Measurements from ENCODE around the gene TRIM72.
A peak's percentile ranks its signal among the peaks of the same experiment; 100 is the strongest.
"Not testable (repeated sequence)": the region's sequence is repeated elsewhere in the genome, so short reads cannot be mapped to it uniquely, and the experiment has no call there.

The TRIM72 gene

DNA sequence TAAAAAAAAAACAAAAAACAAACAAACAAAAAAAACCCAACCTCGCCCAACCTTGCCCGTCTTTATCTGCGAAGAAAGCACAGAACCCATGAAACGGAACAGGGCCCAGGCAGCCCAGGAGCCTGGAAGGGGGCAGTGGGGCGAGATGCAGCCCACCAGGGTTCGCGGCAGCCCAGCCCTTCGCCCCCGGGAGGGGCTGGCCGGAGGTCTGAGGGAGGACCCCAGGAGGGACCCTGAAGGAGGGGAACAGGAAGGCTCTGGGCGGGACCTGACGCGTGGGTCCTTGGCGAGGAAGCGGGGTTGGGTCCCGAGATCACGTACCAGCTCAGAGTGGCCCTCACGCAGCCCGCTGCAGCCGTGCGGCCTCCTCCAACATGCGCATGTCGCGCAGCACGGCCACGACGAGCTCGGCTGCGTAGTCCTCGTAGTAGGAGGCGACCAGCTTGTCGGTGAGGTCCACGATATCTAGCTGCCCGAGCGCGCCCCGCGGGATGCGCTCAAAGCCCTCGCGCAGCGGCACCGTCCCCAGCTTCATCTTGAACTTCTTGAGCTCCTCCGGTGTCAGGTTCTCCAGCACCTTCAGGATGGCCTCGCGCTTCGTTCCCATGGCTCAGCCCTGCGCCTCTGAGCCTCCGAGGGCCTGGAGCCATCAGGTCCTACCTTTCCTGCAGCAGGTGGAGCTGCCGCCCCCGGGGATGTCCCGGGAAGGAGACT is 2.7 kb downstream of the TRIM72 start, which contains the start of gene PYDC1:
TSS of gene PYDC1 (minus strand) at position 714 of the 714 bp plus-strand sequence. CDS start at position 607, 107 bp downstream.
- ATAC-seq (no peak), DNase-seq (no peak)
- peak within 1 kb of the TSS; percentile 69 for H3K4me3 Mint-ChIP-seq
- H3K36me3 Mint-ChIP-seq (ENCODE audit: low read depth): no peaks in the 10 kb centered on the region
- no peaks in the 10 kb centered on the region for H3K9me3 Mint-ChIP-seq
- no peak within 1 kb of the TSS for H3K27ac Mint-ChIP-seq
- H3K27me3 Mint-ChIP-seq: peaks cover 58% of the 10 kb centered on the region
- H3K4me1 Mint-ChIP-seq: peaks cover 19% of the 10 kb centered on the region

DNA sequence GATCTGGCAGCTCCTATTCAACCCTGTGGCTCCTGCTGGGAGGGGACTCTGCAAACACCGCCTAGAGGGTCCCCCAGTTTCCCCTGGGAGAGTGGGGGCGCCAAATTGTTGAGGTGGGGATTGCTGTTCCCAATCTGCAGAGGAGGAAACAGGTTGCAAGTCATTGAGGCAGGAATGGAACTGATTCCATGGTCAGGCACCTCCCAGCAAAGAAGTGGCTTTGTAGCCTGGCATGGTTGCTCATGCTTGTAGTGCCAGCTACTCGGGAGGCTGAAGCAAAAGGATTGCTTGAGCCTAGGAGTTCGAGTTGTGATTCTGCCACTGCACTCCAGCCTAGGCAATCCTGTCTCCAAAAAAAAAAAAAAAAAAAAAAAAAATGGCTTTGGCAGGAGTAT is 3.2 kb downstream of the TRIM72 start:
- H3K27ac Mint-ChIP-seq: no peak overlapping the region
- ATAC-seq (no peak), DNase-seq (no peak)
- H3K9me3 Mint-ChIP-seq: no peaks in the 10 kb centered on the region
- no peaks in the 10 kb centered on the region for H3K36me3 Mint-ChIP-seq (ENCODE audit: low read depth)
- peak overlapping the region; percentile 49 for H3K4me3 Mint-ChIP-seq
- H3K27me3 Mint-ChIP-seq: peaks cover 54% of the 10 kb centered on the region
- peaks cover 15% of the 10 kb centered on the region for H3K4me1 Mint-ChIP-seq

DNA sequence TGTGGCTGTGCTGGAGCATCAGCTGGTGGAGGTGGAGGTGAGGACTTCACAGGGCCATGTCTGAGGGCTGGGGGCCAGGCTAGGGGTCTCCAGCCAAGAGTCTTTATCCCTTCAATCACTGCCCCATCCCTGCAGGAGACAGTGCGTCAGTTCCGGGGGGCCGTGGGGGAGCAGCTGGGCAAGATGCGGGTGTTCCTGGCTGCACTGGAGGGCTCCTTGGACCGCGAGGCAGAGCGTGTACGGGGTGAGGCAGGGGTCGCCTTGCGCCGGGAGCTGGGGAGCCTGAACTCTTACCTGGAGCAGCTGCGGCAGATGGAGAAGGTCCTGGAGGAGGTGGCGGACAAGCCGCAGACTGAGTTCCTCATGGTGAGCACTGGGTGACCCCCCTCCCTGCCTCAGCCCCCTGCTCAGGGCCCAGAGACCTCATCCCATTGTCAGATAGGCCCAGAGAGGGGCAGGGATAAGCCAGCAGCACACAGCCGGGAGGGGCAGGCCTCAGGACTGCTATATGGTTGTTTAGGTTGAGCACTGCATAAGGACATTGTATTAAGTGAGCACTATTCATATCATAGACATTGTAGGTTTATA is 5.3 kb downstream of the TRIM72 start:
- Mint-ChIP-seq H3K27me3 (peaks cover 45% of the 10 kb centered on the region), H3K36me3 (ENCODE audit: low read depth) (no peaks in the 10 kb centered on the region), H3K4me1 (peaks cover 15% of the 10 kb centered on the region), H3K9me3 (no peaks in the 10 kb centered on the region), H3K27ac (no peak overlapping the region), H3K4me3 (no peak overlapping the region)
- no peak for DNase-seq
- ATAC-seq: no peak

DNA sequence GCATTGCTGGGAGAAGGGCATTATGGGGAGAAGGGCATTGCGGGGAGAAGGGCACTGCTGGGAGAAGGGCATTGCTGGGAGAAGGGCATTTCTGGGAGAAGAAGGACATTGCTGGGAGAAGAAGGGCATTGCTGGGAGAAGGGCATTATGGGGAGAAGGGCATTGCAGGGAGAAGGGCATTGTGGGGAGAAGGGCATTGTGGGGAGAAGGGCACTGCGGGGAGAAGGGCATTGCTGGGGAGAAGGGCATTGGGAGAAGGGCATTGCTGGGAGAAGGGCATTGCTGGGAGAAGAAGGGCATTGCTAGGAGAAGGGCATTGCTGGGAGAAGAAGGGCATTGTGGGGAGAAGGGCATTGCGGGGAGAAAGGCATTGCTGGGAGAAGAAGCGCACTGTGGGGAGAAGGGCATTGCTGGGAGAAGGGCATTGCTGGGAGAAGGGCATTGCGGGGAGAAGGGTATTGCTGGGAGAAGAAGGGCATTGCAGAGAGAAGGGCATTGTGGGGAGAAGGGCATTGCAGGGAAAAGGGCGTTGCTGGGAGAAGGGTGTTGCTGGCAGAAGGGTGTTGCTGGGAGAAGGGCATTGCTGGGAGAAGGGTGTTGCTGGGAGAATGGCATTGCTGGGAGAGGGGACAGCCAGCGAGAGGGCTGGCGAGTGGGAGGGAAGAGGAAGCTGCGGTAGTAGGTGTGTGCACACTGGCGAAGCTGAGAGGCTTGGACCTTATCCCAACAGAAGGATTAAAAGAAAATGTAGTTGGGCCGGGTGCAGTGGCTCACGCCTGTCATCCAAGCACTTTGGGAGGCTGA is 7.6 kb downstream of the TRIM72 start:
- Mint-ChIP-seq H3K36me3 (ENCODE audit: low read depth) (no peaks in the 10 kb centered on the region), H3K27ac (no peak overlapping the region), H3K4me3 (no peak overlapping the region)

DNA sequence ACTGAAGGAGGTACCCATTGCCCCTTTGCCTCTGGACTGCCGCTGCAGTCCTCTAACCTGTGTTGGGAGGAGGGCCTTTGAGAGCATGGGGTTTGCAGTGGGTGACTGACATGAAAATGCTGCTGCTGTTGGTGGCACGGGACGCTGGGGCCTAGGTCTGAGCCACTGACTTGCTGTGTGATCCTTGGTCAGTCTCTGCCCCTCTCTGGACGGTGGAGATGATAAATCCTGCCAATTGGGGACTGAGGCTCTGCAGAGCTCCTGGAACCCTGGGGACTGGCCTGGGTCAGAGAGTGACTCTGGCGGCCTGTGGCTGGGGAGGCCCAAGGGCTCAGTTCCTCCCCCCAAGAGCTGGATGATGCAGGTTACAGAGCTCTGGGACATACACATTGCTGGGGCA is 9.1 kb downstream of the TRIM72 start:
- no peak overlapping the region for H3K4me3 Mint-ChIP-seq
- H3K9me3 Mint-ChIP-seq: no peaks in the 10 kb centered on the region
- no peak for ATAC-seq
- no peaks in the 10 kb centered on the region for H3K36me3 Mint-ChIP-seq (ENCODE audit: low read depth)
- no peaks in the 10 kb centered on the region for H3K4me1 Mint-ChIP-seq
- H3K27ac Mint-ChIP-seq: no peak overlapping the region
- no peak for DNase-seq
- H3K27me3 Mint-ChIP-seq: peaks cover 18% of the 10 kb centered on the region

More for the DNA sequence above, 7.6 kb downstream of the TRIM72 start:
- Mint-ChIP-seq H3K4me1 (peaks cover 5% of the 10 kb centered on the region), H3K27me3 (peaks cover 33% of the 10 kb centered on the region), H3K9me3 (no peaks in the 10 kb centered on the region)
- ATAC-seq: no peak
- DNase-seq: no peak

DNA sequence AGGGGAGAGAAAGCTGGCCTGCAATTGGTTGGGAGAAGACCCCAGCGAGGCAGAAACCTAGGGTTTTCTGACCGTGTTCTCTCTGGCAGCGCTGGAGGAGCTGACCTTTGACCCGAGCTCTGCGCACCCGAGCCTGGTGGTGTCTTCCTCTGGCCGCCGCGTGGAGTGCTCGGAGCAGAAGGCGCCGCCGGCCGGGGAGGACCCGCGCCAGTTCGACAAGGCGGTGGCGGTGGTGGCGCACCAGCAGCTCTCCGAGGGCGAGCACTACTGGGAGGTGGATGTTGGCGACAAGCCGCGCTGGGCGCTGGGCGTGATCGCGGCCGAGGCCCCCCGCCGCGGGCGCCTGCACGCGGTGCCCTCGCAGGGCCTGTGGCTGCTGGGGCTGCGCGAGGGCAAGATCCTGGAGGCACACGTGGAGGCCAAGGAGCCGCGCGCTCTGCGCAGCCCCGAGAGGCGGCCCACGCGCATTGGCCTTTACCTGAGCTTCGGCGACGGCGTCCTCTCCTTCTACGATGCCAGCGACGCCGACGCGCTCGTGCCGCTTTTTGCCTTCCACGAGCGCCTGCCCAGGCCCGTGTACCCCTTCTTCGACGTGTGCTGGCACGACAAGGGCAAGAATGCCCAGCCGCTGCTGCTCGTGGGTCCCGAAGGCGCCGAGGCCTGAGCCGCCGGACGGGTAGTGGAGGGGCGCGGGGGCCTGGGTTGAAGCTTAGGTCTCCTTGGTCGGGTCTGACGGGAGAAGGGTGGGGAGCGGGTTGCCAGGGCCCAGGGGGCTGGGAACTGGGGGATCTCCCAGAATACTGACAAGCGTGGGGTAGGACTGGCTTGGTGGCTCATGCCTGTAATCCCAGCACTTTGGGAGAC is 10.4 kb downstream of the TRIM72 start:
- Mint-ChIP-seq H3K9me3 (no peaks in the 10 kb centered on the region), H3K4me1 (no peaks in the 10 kb centered on the region), H3K4me3 (no peak overlapping the region), H3K36me3 (ENCODE audit: low read depth) (no peaks in the 10 kb centered on the region), H3K27ac (no peak overlapping the region), H3K27me3 (peaks cover 8% of the 10 kb centered on the region)
- no peak for DNase-seq
- no peak for ATAC-seq

DNA sequence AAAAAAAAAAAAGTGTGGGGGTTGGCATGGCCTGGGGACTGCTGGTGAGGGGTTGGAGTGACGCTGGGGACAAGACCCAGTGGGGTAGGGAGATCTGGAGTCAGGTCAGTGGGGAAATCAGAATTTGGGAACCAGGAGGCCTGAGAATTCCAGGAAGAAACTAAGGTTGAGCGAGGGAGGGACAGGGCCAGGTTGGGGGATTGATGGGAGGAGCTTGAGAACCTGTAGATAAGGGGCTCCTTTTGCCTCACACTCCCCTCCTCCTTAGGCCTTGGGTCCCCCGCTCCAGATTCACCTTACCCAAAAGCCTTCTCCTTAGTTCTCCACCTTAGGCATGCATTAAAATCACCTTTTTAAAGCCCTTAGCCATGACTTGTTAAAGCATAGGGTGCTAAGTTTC is 11.3 kb downstream of the TRIM72 start:
- ATAC-seq: no peak
- H3K27ac Mint-ChIP-seq: no peak overlapping the region

DNA sequence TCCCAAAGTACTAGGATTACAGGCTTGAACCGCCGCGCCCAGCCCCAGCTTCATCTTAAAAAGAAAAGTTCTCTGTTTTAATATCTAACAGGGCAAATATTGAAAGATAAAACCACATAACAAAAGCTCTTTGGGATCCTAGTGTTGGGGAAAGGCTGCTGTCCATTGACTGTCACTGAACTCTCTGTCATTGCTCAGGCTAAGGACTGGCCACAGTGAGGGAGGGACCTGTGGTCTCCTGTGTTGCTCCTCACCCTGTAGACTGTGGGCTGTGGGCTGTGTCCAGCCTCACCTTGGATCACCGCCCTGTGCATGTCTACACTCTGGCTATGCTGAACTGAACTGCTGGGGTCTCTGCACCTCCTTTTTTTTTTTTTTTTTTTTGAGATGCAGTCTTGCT is 14.3 kb downstream of the TRIM72 start:
- no peak for ATAC-seq
- no peaks in the 10 kb centered on the region for H3K4me1 Mint-ChIP-seq
- H3K36me3 Mint-ChIP-seq (ENCODE audit: low read depth): no peaks in the 10 kb centered on the region
- no peaks in the 10 kb centered on the region for H3K27me3 Mint-ChIP-seq
- DNase-seq: no peak
- H3K4me3 Mint-ChIP-seq: no peak overlapping the region
- no peaks in the 10 kb centered on the region for H3K9me3 Mint-ChIP-seq
- no peak overlapping the region for H3K27ac Mint-ChIP-seq

More for the DNA sequence above, 11.3 kb downstream of the TRIM72 start:
- no peaks in the 10 kb centered on the region for H3K4me1 Mint-ChIP-seq
- H3K27me3 Mint-ChIP-seq: peaks cover 8% of the 10 kb centered on the region
- H3K36me3 Mint-ChIP-seq (ENCODE audit: low read depth): no peaks in the 10 kb centered on the region
- no peak for DNase-seq
- H3K9me3 Mint-ChIP-seq: no peaks in the 10 kb centered on the region
- no peak overlapping the region for H3K4me3 Mint-ChIP-seq

DNA sequence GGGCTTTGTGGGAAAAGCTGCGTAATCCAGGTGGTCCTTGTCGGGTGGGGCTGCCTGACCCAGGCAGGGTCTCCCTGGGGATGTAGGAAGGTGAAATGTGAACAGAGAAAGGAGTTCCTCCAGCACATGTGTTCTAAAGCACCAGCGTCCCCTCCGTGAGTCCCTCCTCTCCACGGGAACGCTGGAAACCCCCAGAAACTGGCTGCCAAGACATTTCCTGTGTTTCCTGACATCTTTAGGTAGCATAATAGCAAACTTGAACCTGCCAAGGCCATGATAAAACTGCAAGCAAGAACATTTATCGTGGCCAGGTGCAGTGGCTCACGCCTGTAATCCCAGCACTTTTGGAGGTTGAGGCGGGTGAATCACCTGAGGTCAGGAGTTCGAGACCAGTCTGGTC is 15.6 kb downstream of the TRIM72 start:
- Mint-ChIP-seq H3K4me1 (no peaks in the 10 kb centered on the region), H3K27ac (no peak overlapping the region), H3K36me3 (ENCODE audit: low read depth) (no peaks in the 10 kb centered on the region), H3K9me3 (no peaks in the 10 kb centered on the region), H3K4me3 (no peak overlapping the region), H3K27me3 (no peaks in the 10 kb centered on the region)
- ATAC-seq (no peak), DNase-seq (no peak)

DNA sequence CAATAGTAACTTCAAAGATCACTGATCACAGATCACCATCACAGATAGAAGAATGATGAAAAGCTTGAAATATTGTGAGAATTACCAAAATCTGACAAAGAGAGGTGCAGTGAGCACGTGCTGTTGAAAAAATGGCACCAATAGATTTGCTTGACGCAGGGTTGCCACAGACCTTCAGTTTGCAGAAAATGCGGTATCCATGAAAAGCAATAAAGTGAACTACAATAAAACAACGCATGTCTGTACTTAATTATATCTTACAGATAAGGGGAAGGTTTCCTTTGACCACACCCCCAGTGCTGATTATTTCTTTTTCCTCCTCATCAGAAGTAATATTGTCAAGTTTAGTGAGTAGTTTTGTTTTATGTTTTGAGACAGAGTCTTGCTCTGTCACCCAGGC is 24.1 kb downstream of the TRIM72 start:
- H3K27me3 Mint-ChIP-seq: no peaks in the 10 kb centered on the region
- ATAC-seq (no peak), DNase-seq (no peak)
- no peaks in the 10 kb centered on the region for H3K36me3 Mint-ChIP-seq (ENCODE audit: low read depth)
- no peaks in the 10 kb centered on the region for H3K4me1 Mint-ChIP-seq
- no peaks in the 10 kb centered on the region for H3K9me3 Mint-ChIP-seq
- no peak overlapping the region for H3K4me3 Mint-ChIP-seq
- no peak overlapping the region for H3K27ac Mint-ChIP-seq

DNA sequence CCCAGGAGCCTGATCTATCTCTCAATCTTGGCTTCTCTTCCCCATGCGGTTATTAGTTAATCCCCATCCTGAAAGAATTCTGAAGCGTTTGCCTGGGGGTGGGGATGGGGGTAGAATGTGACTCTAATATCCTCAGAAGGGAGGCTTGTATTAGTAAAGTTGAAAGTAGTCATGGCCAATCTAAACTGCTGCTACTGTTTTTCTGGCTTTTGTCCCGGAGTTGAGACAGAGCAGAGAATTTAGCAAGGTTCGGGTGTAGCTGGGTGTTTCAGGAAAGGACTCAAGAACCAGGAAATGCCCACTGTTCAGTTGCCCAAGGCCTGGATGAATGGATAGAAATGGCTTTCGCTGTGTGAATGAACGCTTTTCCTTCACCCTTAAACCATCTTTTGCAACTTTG is 28.3 kb downstream of the TRIM72 start:
- H3K9me3 Mint-ChIP-seq: no peaks in the 10 kb centered on the region
- DNase-seq: no peak
- ATAC-seq: no peak
- H3K36me3 Mint-ChIP-seq (ENCODE audit: low read depth): no peaks in the 10 kb centered on the region
- no peaks in the 10 kb centered on the region for H3K27me3 Mint-ChIP-seq
- no peak overlapping the region for H3K27ac Mint-ChIP-seq
- no peak overlapping the region for H3K4me3 Mint-ChIP-seq
- peaks cover 3% of the 10 kb centered on the region for H3K4me1 Mint-ChIP-seq

DNA sequence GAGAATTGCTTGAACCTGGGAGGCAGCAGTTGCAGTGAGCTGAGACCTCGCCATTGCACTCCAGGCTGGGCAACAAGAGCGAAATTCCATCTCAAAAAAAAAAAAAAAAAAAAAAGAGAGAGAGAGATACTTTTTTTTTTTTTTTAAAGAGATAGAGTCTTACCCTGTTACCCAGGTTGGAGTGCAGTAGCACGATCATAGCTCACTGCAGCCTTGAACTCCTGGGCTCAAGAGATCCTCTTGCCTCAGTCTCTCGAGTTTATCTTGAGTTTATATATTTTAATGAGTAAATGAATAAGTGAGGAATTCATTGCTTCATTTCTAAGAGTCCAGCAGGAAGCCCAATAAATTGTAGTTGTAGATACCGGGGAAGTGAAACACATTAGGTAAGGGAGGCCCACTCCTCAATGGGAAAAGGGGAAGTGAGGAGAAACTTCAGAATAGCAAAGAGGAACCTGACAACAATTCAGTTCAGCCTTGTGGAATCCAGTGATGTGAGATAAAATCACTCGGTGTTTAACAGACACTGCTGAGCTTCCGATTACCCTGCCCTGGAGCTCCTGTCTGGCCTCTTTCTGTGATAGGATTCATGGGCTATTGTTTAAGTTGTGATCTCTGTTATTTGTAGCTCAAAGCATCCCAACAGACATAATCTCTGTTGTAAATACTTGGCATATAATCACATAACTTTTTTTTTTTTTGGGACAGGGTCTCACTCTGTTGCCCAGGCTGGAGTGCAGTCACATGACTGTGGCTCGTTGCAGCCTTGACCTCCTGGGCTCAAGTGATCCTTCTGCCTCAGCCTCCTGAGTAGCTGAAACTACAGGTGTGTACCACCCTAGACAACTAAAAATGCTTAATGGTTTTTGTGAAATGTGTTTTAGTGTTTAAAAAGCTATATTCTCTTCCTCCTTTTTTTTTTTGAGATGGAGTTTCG is 30.1 kb downstream of the TRIM72 start:
- DNase-seq (no peak), ATAC-seq (no peak)
- H3K4me1 Mint-ChIP-seq: peaks cover 3% of the 10 kb centered on the region
- no peak overlapping the region for H3K4me3 Mint-ChIP-seq
- H3K36me3 Mint-ChIP-seq (ENCODE audit: low read depth): no peaks in the 10 kb centered on the region
- no peaks in the 10 kb centered on the region for H3K27me3 Mint-ChIP-seq
- no peak overlapping the region for H3K27ac Mint-ChIP-seq
- H3K9me3 Mint-ChIP-seq: no peaks in the 10 kb centered on the region

DNA sequence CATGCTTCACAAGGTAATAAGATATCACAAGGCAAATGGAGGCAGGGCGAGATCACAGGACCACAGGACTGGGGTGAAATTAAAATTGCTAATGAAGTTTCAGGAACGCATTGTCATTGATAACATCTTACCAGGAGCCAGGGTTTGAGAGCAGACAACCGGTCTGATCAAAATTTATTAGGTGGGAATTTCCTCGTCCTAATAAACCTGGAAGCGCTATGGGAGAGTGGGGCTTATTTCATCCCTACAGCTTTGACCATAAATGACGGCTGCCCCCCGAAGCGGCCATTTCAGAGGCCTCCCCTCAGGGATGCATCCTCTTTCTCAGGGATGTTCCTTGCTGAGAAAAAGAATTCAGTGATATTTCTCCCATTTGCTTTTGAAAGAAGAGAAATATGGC is 31.7 kb downstream of the TRIM72 start:
- not testable (repeated sequence) for H3K27ac Mint-ChIP-seq; H3K27me3 Mint-ChIP-seq; H3K4me1 Mint-ChIP-seq; H3K9me3 Mint-ChIP-seq; H3K36me3 Mint-ChIP-seq (ENCODE audit: low read depth); H3K4me3 Mint-ChIP-seq; DNase-seq; ATAC-seq

Data from activated naive CD8-positive, alpha-beta T cell treated with anti-CD3 and anti-CD28 coated beads, Interleukin-2, amount 50 U/mL, for 24 hours (primary cell).